Measurements from ENCODE around the gene CPT2. TPM values are rescaled to one million over a fixed set of nuclear protein-coding genes. Genes with fewer than 3 reads are reported as not detected.

CPT2 gene
- total and polyA plus RNA-seq, 9 of the 15 experiments (the other 6 are each of a cell fraction or from before 2014, with no cell fraction given) = 7.6 to 25.1 (median 16.8) TPM

- DNase-seq (ENCODE audit: extremely low read depth in 1 of 4, low spot score in 3 of 4) (no peak), FAIRE-seq (no peak), ATAC-seq (no peak)
- no peaks in the 10 kb centered on the region for H3K36me3 ChIP-seq (ENCODE audit: control insufficient read depth, insufficient read depth, low read length)
- ChIA-PET POLR2A (interaction anchor here (0.6 to 0.7 kb wide), 3 partner anchors 140 to 756 kb away, joined by 3 read pairs; no protein-coding TSS in a partner anchor), CTCF (ENCODE audit: low intra/inter-chr PET ratio) (no interaction called here)
- H3K27ac ChIP-seq (ENCODE audit: extremely low read depth, low read depth, low read length) = no peak overlapping the region
- no peaks in the 10 kb centered on the region for H3K9me1 ChIP-seq (ENCODE audit: control insufficient read depth, insufficient read depth, low read length)
- no peak overlapping the region for H3K9ac ChIP-seq (ENCODE audit: insufficient read depth in 1 of 2, low read depth in 2 of 2, low read length in 2 of 2)
- no peak overlapping the region for H3K4me3 ChIP-seq
- no peak overlapping the region for H2AFZ ChIP-seq (ENCODE audit: low read depth, low read length)
- intact Hi-C loops (cut with micrococcal nuclease) = no loop called here
- H4K20me1 ChIP-seq (replicated peaks; ENCODE audit: control insufficient read depth, insufficient read depth, low read length) = no peaks in the 10 kb centered on the region
- TF ChIP-seq EZH2 (IDR thresholded peaks at IDR 0.05; ENCODE audit: borderline replicate concordance, low read depth, low read length) (no peak), COPS2 (conservative IDR thresholded peaks at IDR 0.05) (no peak)
- H3K79me2 ChIP-seq (ENCODE audit: control insufficient read depth, insufficient read depth, low read length) = no peaks in the 10 kb centered on the region
- BruUV-seq (replicated peaks) = no TSS peak
- H3K9me3 ChIP-seq (replicated peaks; ENCODE audit: control insufficient read depth, insufficient read depth, low read depth, low read length) = no peaks in the 10 kb centered on the region
- WGBS (ENCODE audit: insufficient coverage, low coverage, missing lambda C conversion rate) = 50% methylated on average over 1 of the region's 1 CpG
- no peaks in the 10 kb centered on the region for H3K27me3 ChIP-seq (ENCODE audit: control insufficient read depth in 2 of 2, insufficient read depth in 2 of 2, low read length in 2 of 2)
- H3K4me1 ChIP-seq (replicated peaks in 1 of 2; ENCODE audit: control insufficient read depth in 2 of 2, insufficient read depth in 2 of 2, low read length in 2 of 2) = peaks cover 13 to 49% of the 10 kb centered on the region in 2 experiments
- no peak overlapping the region for H3K4me2 ChIP-seq (ENCODE audit: insufficient read depth, low read length)
- in situ Hi-C loops (cut with MboI) = loop anchor here (10.0 to 25.0 kb wide), 2 partner anchors 275 to 483 kb away; partner anchors contain the start of gene ECHDC2
Observed at GRCh38 chr1:53187401-53187800, 9.2 kb upstream of the CPT2 start.

GRCh38 chr1:53188099-53188498 lies 8.5 kb upstream of the CPT2 start:
- POLR2A ChIA-PET = interaction anchor here (0.6 kb wide), 2 partner anchors 70 to 1416 kb away, joined by 3 read pairs; no protein-coding TSS in a partner anchor
- peaks cover 8 to 43% of the 10 kb centered on the region in 2 experiments for H3K4me1 ChIP-seq (replicated peaks in 1 of 2; ENCODE audit: control insufficient read depth in 2 of 2, insufficient read depth in 2 of 2, low read length in 2 of 2)
- FAIRE-seq (no peak), DNase-seq (ENCODE audit: extremely low read depth in 1 of 4, low spot score in 3 of 4) (no peak), ATAC-seq (no peak)
- intact Hi-C loops (cut with micrococcal nuclease) = no loop called here
- H3K9ac ChIP-seq (ENCODE audit: insufficient read depth in 1 of 2, low read depth in 2 of 2, low read length in 2 of 2) = no peak overlapping the region
- BruUV-seq (replicated peaks) = no TSS peak
- TF ChIP-seq USF2 (CRISPR knock-in tag; IDR thresholded peaks at IDR 0.05) (0 out of 2 replicates have a peak, but pooled peaks have one; percentile 7), USF1 (CRISPR knock-in tag; IDR thresholded peaks at IDR 0.05) (no peak), EWSR1 (IDR thresholded peaks at IDR 0.05; ENCODE audit: borderline replicate concordance, low read depth, partially characterized antibody) (no peak), TFE3 (CRISPR knock-in tag; IDR thresholded peaks at IDR 0.05) (peak; percentile 88), RBBP5 (IDR thresholded peaks at IDR 0.05; ENCODE audit: borderline replicate concordance, insufficient read depth, low read length, poor library complexity, severe bottlenecking) (no peak), FOSL1 (tag; conservative IDR thresholded peaks at IDR 0.05) (0 out of 2 replicates have a peak, but pooled peaks have one; percentile 20), ADNP (tag; IDR thresholded peaks at IDR 0.05) (no peak), TOE1 (IDR thresholded peaks at IDR 0.05; ENCODE audit: borderline replicate concordance) (peak; percentile 48; the same call in 1 of the 2 replicates), TOE1 (CRISPR knock-in tag; IDR thresholded peaks at IDR 0.05; ENCODE audit: borderline replicate concordance, low read depth) (no peak)
- H3K9me1 ChIP-seq (ENCODE audit: control insufficient read depth, insufficient read depth, low read length) = no peaks in the 10 kb centered on the region
- no peaks in the 10 kb centered on the region for H3K9me3 ChIP-seq (replicated peaks; ENCODE audit: control insufficient read depth, insufficient read depth, low read depth, low read length)
- no peaks in the 10 kb centered on the region for H3K36me3 ChIP-seq (ENCODE audit: control insufficient read depth, insufficient read depth, low read length)
- 38% methylated on average over 4 of the region's 4 CpGs for WGBS (ENCODE audit: insufficient coverage, low coverage, missing lambda C conversion rate)
- no peak overlapping the region for H3K4me3 ChIP-seq
- H3K4me2 ChIP-seq (ENCODE audit: insufficient read depth, low read length) = no peak overlapping the region
- no peak overlapping the region for H2AFZ ChIP-seq (ENCODE audit: low read depth, low read length)
- in situ Hi-C loops (cut with MboI) = loop anchor here (10.0 to 25.0 kb wide), 2 partner anchors 276 to 483 kb away; partner anchors contain the start of gene ECHDC2
- H3K79me2 ChIP-seq (ENCODE audit: control insufficient read depth, insufficient read depth, low read length) = no peaks in the 10 kb centered on the region
- no peaks in the 10 kb centered on the region for H4K20me1 ChIP-seq (replicated peaks; ENCODE audit: control insufficient read depth, insufficient read depth, low read length)
- no peak overlapping the region for H3K27ac ChIP-seq (ENCODE audit: extremely low read depth, low read depth, low read length)
- H3K27me3 ChIP-seq (ENCODE audit: control insufficient read depth in 2 of 2, insufficient read depth in 2 of 2, low read length in 2 of 2) = no peaks in the 10 kb centered on the region
- CTCF ChIA-PET (ENCODE audit: low intra/inter-chr PET ratio) = no interaction called here
